ENCODE results near the gene SPATA20.

GRCh38 chr17:50588391-50589049 lies 41.5 kb downstream of the SPATA20 start:
- TF ChIP-seq DBP (CRISPR knock-in tag; IDR thresholded peaks at IDR 0.05; ENCODE audit: not compliant biosample characterization) (no peak), TCF7 (IDR thresholded peaks at IDR 0.05; ENCODE audit: low read depth) (no peak), PBX3 (CRISPR knock-in tag; IDR thresholded peaks at IDR 0.05; ENCODE audit: borderline replicate concordance) (no peak), KLF16 (CRISPR knock-in tag; IDR thresholded peaks at IDR 0.05) (no peak), ZNF747 (CRISPR knock-in tag; IDR thresholded peaks at IDR 0.05; ENCODE audit: borderline replicate concordance) (no peak), HIVEP1 (CRISPR knock-in tag; IDR thresholded peaks at IDR 0.05) (no peak)
- TF ChIP-seq, protein P1, sequence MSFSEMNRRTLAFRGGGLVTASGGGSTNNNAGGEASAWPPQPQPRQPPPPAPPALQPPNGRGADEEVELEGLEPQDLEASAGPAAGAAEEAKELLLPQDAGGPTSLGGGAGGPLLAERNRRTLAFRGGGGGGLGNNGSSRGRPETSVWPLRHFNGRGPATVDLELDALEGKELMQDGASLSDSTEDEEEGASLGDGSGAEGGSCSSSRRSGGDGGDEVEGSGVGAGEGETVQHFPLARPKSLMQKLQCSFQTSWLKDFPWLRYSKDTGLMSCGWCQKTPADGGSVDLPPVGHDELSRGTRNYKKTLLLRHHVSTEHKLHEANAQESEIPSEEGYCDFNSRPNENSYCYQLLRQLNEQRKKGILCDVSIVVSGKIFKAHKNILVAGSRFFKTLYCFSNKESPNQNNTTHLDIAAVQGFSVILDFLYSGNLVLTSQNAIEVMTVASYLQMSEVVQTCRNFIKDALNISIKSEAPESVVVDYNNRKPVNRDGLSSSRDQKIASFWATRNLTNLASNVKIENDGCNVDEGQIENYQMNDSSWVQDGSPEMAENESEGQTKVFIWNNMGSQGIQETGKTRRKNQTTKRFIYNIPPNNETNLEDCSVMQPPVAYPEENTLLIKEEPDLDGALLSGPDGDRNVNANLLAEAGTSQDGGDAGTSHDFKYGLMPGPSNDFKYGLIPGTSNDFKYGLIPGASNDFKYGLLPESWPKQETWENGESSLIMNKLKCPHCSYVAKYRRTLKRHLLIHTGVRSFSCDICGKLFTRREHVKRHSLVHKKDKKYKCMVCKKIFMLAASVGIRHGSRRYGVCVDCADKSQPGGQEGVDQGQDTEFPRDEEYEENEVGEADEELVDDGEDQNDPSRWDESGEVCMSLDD (CRISPR knock-in tag; IDR thresholded peaks at IDR 0.05; ENCODE audit: borderline replicate concordance) = no peak

Measured in HepG2 (cell line).